Measurements from ENCODE around the gene RRP7A.
"Not testable (repeated sequence)": the region's sequence is repeated elsewhere in the genome, so short reads cannot be mapped to it uniquely, and the experiment has no call there.

GRCh38 chr22:42567950-42568349 lies 48.4 kb upstream of the RRP7A start:
- not testable (repeated sequence) for TF ChIP-seq YY1 (IDR thresholded peaks at IDR 0.05; ENCODE audit: insufficient read depth, insufficient read length); SUZ12 (IDR thresholded peaks at IDR 0.05; ENCODE audit: extremely low read depth, insufficient read depth, insufficient read length)

Data from NT2/D1 (cell line).